ENCODE data around the gene TCP11. TPM values are rescaled to one million over a fixed set of nuclear protein-coding genes. Genes with fewer than 3 reads are reported as not detected.

TCP11 gene
- total RNA-seq, 1 donor from 2014 or later: not detected

DNA sequence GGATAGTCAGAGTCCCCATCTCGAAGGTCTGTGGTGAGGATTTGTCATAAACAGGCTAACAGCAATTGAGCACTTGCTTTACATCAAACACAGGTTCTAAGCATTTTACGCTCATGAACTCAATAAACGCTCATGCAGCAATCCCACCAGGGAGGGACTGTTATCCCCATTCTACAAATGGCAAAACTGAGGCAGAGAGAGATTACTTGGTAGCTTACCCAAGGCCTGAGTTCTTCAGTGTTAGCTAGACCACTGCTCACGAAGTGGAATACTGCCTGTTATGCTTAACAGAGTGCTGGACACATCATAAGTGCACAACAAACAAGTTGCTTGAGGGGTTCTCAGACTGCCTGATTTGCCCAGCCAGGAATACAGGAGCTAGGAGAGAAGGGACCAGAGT is 23.7 kb upstream of the TCP11 start:
- peaks cover 6% of the 10 kb centered on the region for H3K36me3 Mint-ChIP-seq (ENCODE audit: low read depth)
- peaks cover 7% of the 10 kb centered on the region for H3K9me3 Mint-ChIP-seq
- peaks cover 16% of the 10 kb centered on the region for H3K27me3 Mint-ChIP-seq
- H3K4me3 Mint-ChIP-seq: no peak overlapping the region
- intact Hi-C loops (cut with micrococcal nuclease): loop anchor here (2.0 kb wide), 1 partner anchor 16 kb away; no protein-coding TSS in a partner anchor
- peaks cover 8% of the 10 kb centered on the region for H3K4me1 Mint-ChIP-seq
- DNase-seq: no peak
- no peak overlapping the region for H3K27ac Mint-ChIP-seq

DNA sequence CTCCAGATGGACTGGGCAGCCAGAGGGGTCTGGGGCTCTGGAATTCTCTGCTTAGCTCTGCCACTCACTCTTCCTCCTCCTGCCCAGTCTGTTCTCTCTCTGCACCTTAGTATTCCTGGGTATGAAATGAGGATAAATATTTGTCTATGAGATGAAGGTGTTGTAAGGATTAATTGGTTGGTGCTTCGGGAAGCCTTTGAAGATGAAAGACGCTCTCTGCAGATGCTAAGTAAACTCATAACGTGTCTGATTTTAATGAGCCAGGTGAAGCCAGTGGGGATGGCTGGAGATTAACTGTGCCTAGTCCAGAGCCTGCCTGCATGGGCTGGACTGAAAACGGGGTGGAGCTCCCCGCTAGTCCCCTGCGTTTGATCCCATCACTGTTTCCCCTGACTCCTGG is 23.1 kb upstream of the TCP11 start:
- DNase-seq: no peak
- intact Hi-C loops (cut with micrococcal nuclease): loop anchor here (2.0 kb wide), 1 partner anchor 15 kb away; no protein-coding TSS in a partner anchor
- Mint-ChIP-seq H3K36me3 (ENCODE audit: low read depth) (peaks cover under 1% of the 10 kb centered on the region), H3K9me3 (peaks cover 1% of the 10 kb centered on the region), H3K27me3 (peaks cover 21% of the 10 kb centered on the region), H3K4me3 (no peak overlapping the region), H3K4me1 (peaks cover 6% of the 10 kb centered on the region), H3K27ac (no peak overlapping the region)

DNA sequence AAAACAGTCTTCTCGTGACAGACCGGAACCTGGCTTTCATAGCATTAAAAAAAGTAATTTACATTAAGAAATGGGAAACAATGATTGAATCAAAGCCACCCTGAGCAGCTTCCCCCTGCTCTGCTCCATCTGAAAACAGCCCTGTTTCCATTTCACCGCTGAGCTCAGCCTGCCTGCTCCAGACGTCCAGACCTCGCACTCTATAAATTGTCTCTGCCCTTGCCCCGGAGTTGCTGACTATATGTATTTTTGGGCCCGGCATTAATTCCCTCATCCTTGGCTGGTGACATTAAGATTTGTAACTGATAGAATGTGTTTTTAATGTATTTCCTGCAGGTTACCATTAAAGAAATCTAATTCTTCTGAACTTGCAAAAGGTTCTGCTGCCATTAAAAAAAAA is 22.7 kb upstream of the TCP11 start:
- intact Hi-C loops (cut with micrococcal nuclease): loop anchor here (2.0 kb wide), 1 partner anchor 15 kb away; no protein-coding TSS in a partner anchor
- H3K9me3 Mint-ChIP-seq: no peaks in the 10 kb centered on the region
- peaks cover 6% of the 10 kb centered on the region for H3K4me1 Mint-ChIP-seq
- H3K36me3 Mint-ChIP-seq (ENCODE audit: low read depth): no peaks in the 10 kb centered on the region
- H3K4me3 Mint-ChIP-seq: no peak overlapping the region
- peak overlapping the region; percentile 32 for H3K27ac Mint-ChIP-seq
- H3K27me3 Mint-ChIP-seq: peaks cover 21% of the 10 kb centered on the region
- DNase-seq: no peak

DNA sequence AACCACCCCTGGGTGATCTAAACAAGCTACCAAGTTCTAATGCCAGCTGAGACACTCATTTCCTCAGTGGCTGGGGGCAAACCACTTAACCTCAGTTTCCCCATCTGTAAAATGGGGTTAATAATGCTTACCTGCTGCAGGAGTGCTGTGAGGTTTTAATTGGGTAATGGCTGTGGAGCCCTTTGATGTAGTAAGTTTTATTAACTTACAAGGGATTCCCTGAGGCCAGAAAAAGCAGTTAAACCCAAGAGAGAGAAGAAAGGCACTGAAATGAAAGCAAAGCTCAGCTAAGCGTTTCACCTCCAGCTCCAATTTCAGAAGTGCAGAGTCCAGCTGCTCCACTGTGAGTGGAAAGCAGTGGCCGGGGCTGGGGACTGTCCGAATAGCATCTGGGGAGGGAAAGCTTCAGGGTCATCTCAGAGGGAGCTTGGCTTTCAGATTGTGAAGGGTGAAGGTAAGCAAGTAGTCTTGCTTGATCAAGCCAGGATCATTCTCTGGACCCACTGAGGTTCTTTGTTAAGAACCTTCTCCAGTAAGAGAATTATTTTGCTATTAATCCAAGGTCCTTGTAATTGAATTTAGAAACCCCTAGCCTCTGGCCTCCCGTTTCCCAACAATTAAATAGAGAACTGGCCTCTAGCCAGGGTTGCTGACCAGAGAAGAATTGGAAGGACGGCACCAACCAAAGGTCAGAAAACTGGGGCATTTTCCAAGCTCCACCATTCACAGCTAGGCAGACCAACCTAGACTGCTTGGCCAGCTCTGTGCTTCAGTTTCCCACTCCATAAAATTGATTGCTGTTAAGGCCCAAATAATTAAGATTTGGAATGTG is 20.9 kb upstream of the TCP11 start:
- intact Hi-C loops (cut with micrococcal nuclease): no loop called here
- H3K27me3 Mint-ChIP-seq: peaks cover 28% of the 10 kb centered on the region
- H3K36me3 Mint-ChIP-seq (ENCODE audit: low read depth): no peaks in the 10 kb centered on the region
- no peak for DNase-seq
- H3K27ac Mint-ChIP-seq: no peak overlapping the region
- no peak overlapping the region for H3K4me3 Mint-ChIP-seq
- H3K9me3 Mint-ChIP-seq: no peaks in the 10 kb centered on the region
- H3K4me1 Mint-ChIP-seq: peaks cover 6% of the 10 kb centered on the region

DNA sequence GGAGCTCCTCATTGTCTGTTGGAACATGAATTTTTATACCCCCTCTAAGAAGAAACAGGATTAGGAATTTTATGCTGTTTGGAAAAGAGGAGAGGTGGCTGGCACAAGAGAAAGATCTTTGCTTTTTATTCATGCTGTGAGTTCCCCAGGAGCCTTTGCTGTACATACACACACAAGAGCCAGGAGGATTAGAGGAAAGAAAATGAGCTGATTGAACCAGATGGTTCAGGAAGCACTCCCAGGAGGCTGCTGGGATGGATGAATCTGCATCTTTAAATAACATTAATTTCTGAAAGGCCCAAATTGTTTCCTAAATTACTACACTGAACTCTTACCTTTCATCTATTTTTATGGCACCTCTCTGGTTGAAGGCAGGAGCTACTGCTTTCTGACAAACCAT is 20.1 kb upstream of the TCP11 start:
- no peaks in the 10 kb centered on the region for H3K36me3 Mint-ChIP-seq (ENCODE audit: low read depth)
- H3K27ac Mint-ChIP-seq: no peak overlapping the region
- peaks cover 6% of the 10 kb centered on the region for H3K4me1 Mint-ChIP-seq
- H3K9me3 Mint-ChIP-seq: no peaks in the 10 kb centered on the region
- intact Hi-C loops (cut with micrococcal nuclease): no loop called here
- peaks cover 28% of the 10 kb centered on the region for H3K27me3 Mint-ChIP-seq
- no peak overlapping the region for H3K4me3 Mint-ChIP-seq
- no peak for DNase-seq

DNA sequence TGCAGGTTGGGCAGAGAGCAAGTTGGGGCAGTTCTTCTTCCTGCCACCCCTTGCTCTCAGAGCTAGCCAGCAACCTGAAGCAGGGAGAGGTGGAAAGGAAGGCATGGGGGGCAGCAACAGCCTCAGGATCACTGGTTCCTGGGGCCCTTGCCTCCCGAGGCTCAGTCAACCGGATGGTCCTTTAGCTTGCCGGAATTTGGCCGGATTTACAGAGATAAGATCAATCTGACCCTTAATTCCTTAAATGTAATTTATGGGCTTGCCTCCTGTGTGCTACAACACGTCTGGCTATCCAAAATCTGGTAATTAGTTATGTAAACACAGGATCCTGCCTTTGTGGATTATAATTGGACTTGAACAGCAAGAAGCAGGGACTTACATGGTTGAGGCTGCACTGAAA is 19.5 kb upstream of the TCP11 start:
- H3K27me3 Mint-ChIP-seq: peaks cover 30% of the 10 kb centered on the region
- H3K9me3 Mint-ChIP-seq: no peaks in the 10 kb centered on the region
- no peaks in the 10 kb centered on the region for H3K36me3 Mint-ChIP-seq (ENCODE audit: low read depth)
- peaks cover 4% of the 10 kb centered on the region for H3K4me1 Mint-ChIP-seq
- no peak overlapping the region for H3K4me3 Mint-ChIP-seq
- DNase-seq: no peak
- intact Hi-C loops (cut with micrococcal nuclease): no loop called here
- no peak overlapping the region for H3K27ac Mint-ChIP-seq

DNA sequence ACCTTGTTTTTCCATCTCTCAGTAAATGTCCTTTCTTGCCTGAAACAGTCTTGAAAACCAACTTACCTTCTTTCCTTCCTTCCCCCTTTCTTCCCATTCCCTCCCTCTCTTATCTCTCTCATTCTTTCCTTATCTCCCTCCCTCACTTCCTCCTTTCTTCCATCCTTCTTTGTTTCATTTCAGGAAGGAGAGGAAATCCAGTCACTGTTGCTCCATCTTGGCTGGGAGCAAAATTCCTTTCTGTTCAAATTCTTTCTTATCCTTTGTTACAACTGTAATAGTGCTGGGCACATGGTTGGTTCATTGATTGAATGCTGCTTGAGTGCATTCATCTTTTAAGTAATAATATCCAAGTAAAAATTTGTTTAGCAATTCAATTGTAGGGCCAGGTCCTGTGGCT is 17.4 kb upstream of the TCP11 start:
- H3K9me3 Mint-ChIP-seq: peaks cover 8% of the 10 kb centered on the region
- H3K27ac Mint-ChIP-seq: no peak overlapping the region
- peaks cover 27% of the 10 kb centered on the region for H3K27me3 Mint-ChIP-seq
- peaks cover 10% of the 10 kb centered on the region for H3K4me1 Mint-ChIP-seq
- H3K4me3 Mint-ChIP-seq: no peak overlapping the region
- DNase-seq: no peak
- H3K36me3 Mint-ChIP-seq (ENCODE audit: low read depth): no peaks in the 10 kb centered on the region
- intact Hi-C loops (cut with micrococcal nuclease): no loop called here

DNA sequence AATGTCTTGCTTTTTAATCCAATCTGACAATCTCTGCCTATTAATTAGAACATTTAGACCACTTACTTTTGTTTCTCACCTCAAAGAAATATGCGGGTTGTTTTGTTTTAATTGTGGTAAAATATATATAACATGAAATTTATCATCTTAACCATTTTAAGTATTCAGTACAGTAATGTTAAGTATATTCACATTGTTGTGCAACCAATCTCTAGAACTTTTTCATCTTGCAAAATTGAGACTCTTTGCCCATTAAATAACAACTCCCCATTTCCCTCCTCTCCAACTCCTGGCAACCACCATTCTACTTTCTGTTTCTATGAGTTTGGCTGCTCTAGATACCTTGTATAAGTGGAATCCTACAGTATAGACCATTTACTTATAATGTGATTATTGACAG is 13.8 kb upstream of the TCP11 start:
- Mint-ChIP-seq H3K27me3 (peaks cover 15% of the 10 kb centered on the region), H3K36me3 (ENCODE audit: low read depth) (no peaks in the 10 kb centered on the region), H3K9me3 (peaks cover 8% of the 10 kb centered on the region), H3K27ac (no peak overlapping the region), H3K4me1 (peaks cover 14% of the 10 kb centered on the region), H3K4me3 (no peak overlapping the region)
- DNase-seq: no peak
- intact Hi-C loops (cut with micrococcal nuclease): no loop called here

DNA sequence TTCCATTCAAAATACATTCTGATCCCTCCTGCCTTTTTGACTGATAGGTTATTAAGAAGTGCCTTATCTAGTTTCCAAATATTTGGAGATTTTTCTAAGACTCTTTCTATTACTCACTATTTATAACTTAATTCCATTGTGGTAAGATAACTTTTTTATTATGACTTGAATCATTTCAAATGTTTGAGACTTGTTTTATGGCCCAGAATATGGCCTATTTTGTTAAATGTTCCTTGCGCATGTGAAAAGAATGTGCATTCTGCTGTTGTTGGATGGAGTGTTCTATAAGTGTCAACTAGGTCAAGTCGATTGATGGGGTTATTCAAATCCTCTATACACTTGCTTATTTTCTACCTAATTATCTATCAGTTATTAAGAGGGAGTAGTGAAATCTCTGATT is 13.1 kb upstream of the TCP11 start:
- Mint-ChIP-seq H3K4me1 (peaks cover 16% of the 10 kb centered on the region), H3K4me3 (no peak overlapping the region), H3K36me3 (ENCODE audit: low read depth) (no peaks in the 10 kb centered on the region), H3K27me3 (peaks cover 11% of the 10 kb centered on the region), H3K9me3 (peaks cover 8% of the 10 kb centered on the region), H3K27ac (peak overlapping the region; percentile 40)
- intact Hi-C loops (cut with micrococcal nuclease): no loop called here
- DNase-seq: no peak

DNA sequence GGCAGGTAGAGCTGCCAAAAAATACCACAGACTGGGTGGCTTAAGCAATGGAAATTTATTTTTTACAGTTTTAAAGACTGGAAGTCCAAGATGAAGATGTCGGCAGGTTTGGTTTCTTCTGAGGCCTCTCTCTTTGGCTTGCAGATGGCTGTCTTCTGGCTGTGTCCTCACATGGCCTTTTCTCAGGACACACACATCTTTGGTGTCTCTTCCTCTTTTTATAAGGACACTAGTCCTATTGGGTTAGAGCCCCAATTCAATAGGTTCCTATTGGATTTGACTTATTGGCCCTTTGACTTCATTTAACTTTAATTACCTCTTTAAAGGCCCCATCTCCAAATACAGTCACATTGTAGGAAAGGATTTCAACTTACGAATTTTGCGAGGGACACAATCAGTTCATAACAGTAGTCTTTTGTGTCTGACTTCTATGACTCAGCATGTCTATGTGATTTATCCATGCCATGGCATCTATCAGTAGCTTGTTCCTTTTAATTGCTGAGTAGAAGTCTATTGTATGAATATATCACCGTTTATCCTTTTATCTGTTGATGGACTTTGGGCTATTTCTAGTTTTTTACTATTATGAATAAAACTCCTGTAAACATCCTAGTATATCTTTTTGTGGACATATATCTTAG is 11.0 kb upstream of the TCP11 start:
- intact Hi-C loops (cut with micrococcal nuclease): no loop called here
- Mint-ChIP-seq H3K27me3 (peaks cover 5% of the 10 kb centered on the region), H3K36me3 (ENCODE audit: low read depth) (no peaks in the 10 kb centered on the region), H3K27ac (no peak overlapping the region), H3K4me1 (peaks cover 36% of the 10 kb centered on the region), H3K4me3 (no peak overlapping the region), H3K9me3 (peaks cover 8% of the 10 kb centered on the region)
- no peak for DNase-seq

DNA sequence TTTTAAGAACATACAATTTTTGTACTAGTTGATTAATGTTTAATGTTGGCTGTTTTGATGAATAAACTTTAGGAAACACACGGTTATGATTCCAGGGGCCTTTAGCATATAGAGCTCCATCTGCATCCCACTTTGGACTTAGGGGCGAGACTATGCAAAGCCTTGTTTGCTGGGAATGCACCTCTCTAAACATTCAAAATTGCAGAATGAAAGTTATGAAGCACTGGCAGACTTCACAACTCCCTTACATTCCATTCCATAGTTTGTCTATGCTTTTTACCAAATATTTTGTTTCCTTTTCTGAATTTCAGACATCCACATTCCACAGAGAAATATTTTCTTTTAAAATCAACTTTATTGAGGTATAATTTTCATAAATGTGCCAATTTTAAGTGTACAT is 10.3 kb upstream of the TCP11 start:
- Mint-ChIP-seq H3K27ac (no peak overlapping the region), H3K9me3 (peaks cover 8% of the 10 kb centered on the region), H3K27me3 (peaks cover 3% of the 10 kb centered on the region), H3K4me1 (peaks cover 36% of the 10 kb centered on the region), H3K36me3 (ENCODE audit: low read depth) (no peaks in the 10 kb centered on the region), H3K4me3 (no peak overlapping the region)
- intact Hi-C loops (cut with micrococcal nuclease): no loop called here
- DNase-seq: no peak

DNA sequence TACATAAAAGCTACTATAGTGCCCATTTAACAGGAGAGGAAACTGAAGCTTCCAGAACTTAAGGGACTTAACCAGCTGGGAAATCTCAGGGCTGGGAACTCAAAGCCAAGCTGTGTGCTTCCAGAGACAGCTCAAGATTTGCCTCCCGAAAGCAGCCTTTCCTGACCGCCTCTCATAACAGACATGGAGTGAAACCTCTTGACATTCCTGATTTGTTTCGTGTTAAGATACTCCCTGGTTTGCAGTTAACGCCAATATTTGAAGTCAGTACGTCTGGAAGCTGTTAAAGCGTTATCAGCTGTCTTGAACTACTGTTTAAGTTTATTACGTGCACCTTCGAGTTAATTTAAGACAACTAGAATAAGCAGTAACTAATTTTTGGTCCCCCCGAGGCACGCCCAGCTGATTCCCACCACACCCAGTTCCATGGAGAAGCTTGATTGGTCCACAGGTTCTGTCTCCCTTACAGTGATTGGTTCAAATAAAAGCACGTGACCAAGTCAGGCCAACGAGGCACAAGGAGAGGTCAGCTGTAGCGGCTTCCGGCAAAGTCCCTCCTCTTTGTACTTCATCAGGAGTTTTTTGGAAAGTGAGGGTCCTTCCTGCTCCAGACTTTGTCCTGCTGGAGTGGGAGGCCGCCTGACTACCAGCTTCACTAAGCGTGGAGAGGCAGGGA is 8.9 kb upstream of the TCP11 start:
- H3K4me3 Mint-ChIP-seq: no peak overlapping the region
- H3K27me3 Mint-ChIP-seq: peaks cover 1% of the 10 kb centered on the region
- peaks cover 35% of the 10 kb centered on the region for H3K4me1 Mint-ChIP-seq
- H3K9me3 Mint-ChIP-seq: peaks cover 8% of the 10 kb centered on the region
- no peak for DNase-seq
- H3K27ac Mint-ChIP-seq: no peak overlapping the region
- no peaks in the 10 kb centered on the region for H3K36me3 Mint-ChIP-seq (ENCODE audit: low read depth)
- intact Hi-C loops (cut with micrococcal nuclease): loop anchor here (2.0 kb wide), 1 partner anchor 15 kb away; no protein-coding TSS in a partner anchor

DNA sequence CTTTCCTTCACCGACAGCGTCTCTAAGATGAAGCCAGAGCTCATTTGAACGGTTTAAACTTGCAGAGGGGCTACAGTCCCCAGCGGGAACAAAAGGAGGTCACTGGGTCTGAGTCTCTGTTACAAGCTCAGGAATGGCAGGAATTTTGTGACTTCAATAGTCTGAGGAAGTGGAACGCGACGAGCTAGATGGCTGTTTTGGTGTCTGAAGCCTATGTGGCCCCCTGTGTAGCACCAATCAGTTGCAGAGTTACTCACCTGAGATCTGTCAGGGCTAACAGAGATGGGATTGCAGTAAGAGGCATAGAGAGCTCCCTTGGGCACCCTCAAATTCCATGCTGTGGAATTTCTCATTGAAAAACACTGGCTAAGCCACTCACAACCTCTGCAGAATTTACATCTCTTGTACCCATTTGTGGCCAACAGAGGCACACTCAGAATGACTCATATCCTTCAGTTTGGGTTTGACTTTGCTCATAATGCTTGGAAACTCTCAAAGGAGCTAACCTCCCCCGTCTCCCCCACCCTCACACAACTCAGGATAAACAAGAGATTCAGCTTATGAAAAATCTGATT is 7.1 kb upstream of the TCP11 start:
- Mint-ChIP-seq H3K27ac (peak overlapping the region; percentile 59), H3K4me1 (peaks cover 27% of the 10 kb centered on the region), H3K36me3 (ENCODE audit: low read depth) (no peaks in the 10 kb centered on the region), H3K9me3 (no peaks in the 10 kb centered on the region), H3K4me3 (peak overlapping the region; percentile 20), H3K27me3 (peaks cover 1% of the 10 kb centered on the region)
- intact Hi-C loops (cut with micrococcal nuclease): loop anchor here (1.0 to 2.0 kb wide), 2 partner anchors 17 to 93 kb away; no protein-coding TSS in a partner anchor
- DNase-seq: peak; percentile 79

DNA sequence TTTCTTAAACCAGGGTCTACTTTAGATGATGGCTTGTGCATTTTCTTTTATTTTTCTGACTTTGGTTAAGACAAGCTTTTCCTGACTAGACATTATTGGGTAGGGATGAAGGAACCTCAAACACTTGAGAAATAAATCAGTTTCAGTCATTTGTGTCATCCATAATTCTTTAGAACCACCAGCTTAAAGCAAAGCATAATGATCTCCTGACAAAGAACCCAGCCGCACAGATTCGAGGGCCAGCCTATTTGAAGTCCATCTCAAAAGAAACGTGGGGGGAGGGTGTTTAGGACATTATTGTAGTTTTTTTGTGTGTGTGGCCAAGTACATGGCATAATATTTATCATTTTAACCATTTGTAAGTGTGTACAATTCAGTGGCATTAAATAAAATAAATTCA is 6.3 kb upstream of the TCP11 start:
- no peak overlapping the region for H3K27ac Mint-ChIP-seq
- DNase-seq: no peak
- H3K36me3 Mint-ChIP-seq (ENCODE audit: low read depth): no peaks in the 10 kb centered on the region
- H3K4me3 Mint-ChIP-seq: no peak overlapping the region
- intact Hi-C loops (cut with micrococcal nuclease): no loop called here
- H3K27me3 Mint-ChIP-seq: peaks cover 3% of the 10 kb centered on the region
- peaks cover 28% of the 10 kb centered on the region for H3K4me1 Mint-ChIP-seq
- H3K9me3 Mint-ChIP-seq: no peaks in the 10 kb centered on the region

Measured in activated CD4-positive, alpha-beta T cell treated with anti-CD3 and anti-CD28 coated beads, Interleukin-2, amount 10 ng/mL, durations not matched to agents 24 days and 14 days (primary cell).